HG03039 (cell line): ENCODE data around the gene SHC3.

Source experiments
- ATAC-seq: cut with Tn5 transposase; IDR thresholded peaks from one replicate; pipeline ENCODE4 v1.9.1; 2021; ENCODE audit warnings: mild to moderate bottlenecking, moderate library complexity; ENCODE audit not compliant: unreplicated experiment

SHC3 gene

GRCh38 chr9:88990041-88990728, 188.4 kb downstream of the SHC3 start:
- no peak for ATAC-seq

GRCh38 chr9:88988796-88989641, 189.6 kb downstream of the SHC3 start:
- no peak for ATAC-seq

GRCh38 chr9:88987661-88988060, 191.0 kb downstream of the SHC3 start:
- ATAC-seq = no peak

GRCh38 chr9:88986776-88987175, 191.8 kb downstream of the SHC3 start:
- no peak for ATAC-seq

GRCh38 chr9:88985616-88986015, 193.0 kb downstream of the SHC3 start:
- ATAC-seq = no peak

GRCh38 chr9:88984543-88984883, 194.1 kb downstream of the SHC3 start:
- no peak for ATAC-seq

- ATAC-seq = no peak
These were observed 194.6 kb downstream of the SHC3 start for GRCh38 chr9:88983865-88984542.

- ATAC-seq = no peak
These were observed 197.8 kb downstream of the SHC3 start for GRCh38 chr9:88980740-88981203.

- no peak for ATAC-seq
These were observed 198.8 kb downstream of the SHC3 start for GRCh38 chr9:88979791-88980190.

- no peak for ATAC-seq
These were observed 199.6 kb downstream of the SHC3 start for GRCh38 chr9:88979021-88979420.

GRCh38 chr9:88978034-88978433, 200.6 kb downstream of the SHC3 start:
- no peak for ATAC-seq

GRCh38 chr9:88976890-88977257, 201.7 kb downstream of the SHC3 start:
- ATAC-seq = no peak

- ATAC-seq = no peak
These were observed 202.4 kb downstream of the SHC3 start for GRCh38 chr9:88975966-88976889.

GRCh38 chr9:88974641-88975040, 204.0 kb downstream of the SHC3 start:
- ATAC-seq = no peak

- no peak for ATAC-seq
These were observed 205.2 kb downstream of the SHC3 start for GRCh38 chr9:88973281-88974045.

- no peak for ATAC-seq
These were observed 206.2 kb downstream of the SHC3 start for GRCh38 chr9:88972401-88972800.

GRCh38 chr9:88971131-88971960, 207.3 kb downstream of the SHC3 start:
- no peak for ATAC-seq

GRCh38 chr9:88969646-88970373, 208.8 kb downstream of the SHC3 start:
- no peak for ATAC-seq
